Vagina (tissue), 2 donors: ENCODE results near the gene KCNH8. TPM values are rescaled to one million over a fixed set of nuclear protein-coding genes. Genes with fewer than 3 reads are reported as not detected.

ENCODE experiments used
- DNase-seq, 2 donors: peaks; one replicate each; pipeline ENCODE4 v3.0.0-alpha.2; 2017; ENCODE audit errors: extremely low spot score in 2 of 2
- H3K27ac ChIP-seq: fragments of 200-600 bp; sonication (generic); one replicate; pipeline ENCODE4 v1.5.1; 2019
- H3K27me3 ChIP-seq: fragments of 200-600 bp; sonication (generic); one replicate; pipeline ENCODE4 v1.5.1; 2019
- H3K36me3 ChIP-seq, 2 donors: fragments of 200-600 bp; sonication (generic); one replicate each; pipeline ENCODE4 v1.5.1; 2017 to 2019
- H3K4me1 ChIP-seq: fragments of 200-600 bp; sonication (generic); one replicate; pipeline ENCODE4 v1.5.1; 2019
- H3K4me3 ChIP-seq, 2 donors: fragments of 200-600 bp; sonication (generic); 1 replicate in 1 of 2; 2 replicates in 1 of 2; pipeline ENCODE4 v1.5.1; 2016 to 2019
- H3K9me3 ChIP-seq: fragments of 200-600 bp; sonication (generic); one replicate; pipeline ENCODE4 v1.5.1; 2019
- POLR2A ChIP-seq, 2 donors: fragments of 450-650 bp; IDR thresholded peaks; one replicate each; pipeline ENCODE4 v1.6.1; 2017; ENCODE audit warnings: antibody characterized with exemption in 2 of 2, mild to moderate bottlenecking in 2 of 2, moderate library complexity in 2 of 2
- POLR2AphosphoS5 ChIP-seq, 2 donors: sonication (generic); formaldehyde crosslinking; IDR thresholded peaks; one replicate each; pipeline ENCODE4 v1.9.0; 2017; ENCODE audit warnings: antibody characterized with exemption in 2 of 2, mild to moderate bottlenecking in 2 of 2, low read depth in 1 of 2; ENCODE audit not compliant: insufficient read depth in 1 of 2
- intact Hi-C: fragments of 100-400 bp; cut with DNase I; formaldehyde crosslinking; loops from one replicate; pipeline ENCODE4 v1.15.1; 2023
- total RNA-seq: library from RNA; depleted of rRNA; stranded (reverse); fragments of >200 nt; gene quantifications from one replicate; pipeline ENCODE4 v1.2.3, GENCODE V29; 2016
- TF ChIP-seq, protein P1 (sequence below), 3 experiments: fragments of 450-650 bp in 2 of 3; fragments of 200-600 bp in 1 of 3; sonication (generic) in 1 of 3; IDR thresholded peaks; one replicate each; pipeline ENCODE4 v1.5.1; 2017 to 2019; ENCODE audit warnings: antibody characterized with exemption in 3 of 3, mild to moderate bottlenecking in 2 of 3, moderate library complexity in 2 of 3

The KCNH8 gene
- total RNA-seq, 1 donor from 2014 or later, result 2.0 TPM

GRCh38 chr3:19446138-19446537 lies 297.8 kb downstream of the KCNH8 start:
- Histone ChIP-seq H3K4me3 (no peak overlapping the region), H3K27me3 (no peaks in the 10 kb centered on the region), H3K36me3 (no peaks in the 10 kb centered on the region), H3K27ac (no peak overlapping the region), H3K4me1 (no peaks in the 10 kb centered on the region), H3K9me3 (no peaks in the 10 kb centered on the region)
- DNase-seq, result no peak
- intact Hi-C loops, result no loop called here
- TF ChIP-seq POLR2A (IDR thresholded peaks at IDR 0.05) (no peak), POLR2AphosphoS5 (IDR thresholded peaks at IDR 0.05; ENCODE audit: insufficient read depth in 1 of 2, low read depth in 1 of 2) (no peak)
- TF ChIP-seq, protein P1, sequence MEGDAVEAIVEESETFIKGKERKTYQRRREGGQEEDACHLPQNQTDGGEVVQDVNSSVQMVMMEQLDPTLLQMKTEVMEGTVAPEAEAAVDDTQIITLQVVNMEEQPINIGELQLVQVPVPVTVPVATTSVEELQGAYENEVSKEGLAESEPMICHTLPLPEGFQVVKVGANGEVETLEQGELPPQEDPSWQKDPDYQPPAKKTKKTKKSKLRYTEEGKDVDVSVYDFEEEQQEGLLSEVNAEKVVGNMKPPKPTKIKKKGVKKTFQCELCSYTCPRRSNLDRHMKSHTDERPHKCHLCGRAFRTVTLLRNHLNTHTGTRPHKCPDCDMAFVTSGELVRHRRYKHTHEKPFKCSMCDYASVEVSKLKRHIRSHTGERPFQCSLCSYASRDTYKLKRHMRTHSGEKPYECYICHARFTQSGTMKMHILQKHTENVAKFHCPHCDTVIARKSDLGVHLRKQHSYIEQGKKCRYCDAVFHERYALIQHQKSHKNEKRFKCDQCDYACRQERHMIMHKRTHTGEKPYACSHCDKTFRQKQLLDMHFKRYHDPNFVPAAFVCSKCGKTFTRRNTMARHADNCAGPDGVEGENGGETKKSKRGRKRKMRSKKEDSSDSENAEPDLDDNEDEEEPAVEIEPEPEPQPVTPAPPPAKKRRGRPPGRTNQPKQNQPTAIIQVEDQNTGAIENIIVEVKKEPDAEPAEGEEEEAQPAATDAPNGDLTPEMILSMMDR (IDR thresholded peaks at IDR 0.05), result no peak

DNA sequence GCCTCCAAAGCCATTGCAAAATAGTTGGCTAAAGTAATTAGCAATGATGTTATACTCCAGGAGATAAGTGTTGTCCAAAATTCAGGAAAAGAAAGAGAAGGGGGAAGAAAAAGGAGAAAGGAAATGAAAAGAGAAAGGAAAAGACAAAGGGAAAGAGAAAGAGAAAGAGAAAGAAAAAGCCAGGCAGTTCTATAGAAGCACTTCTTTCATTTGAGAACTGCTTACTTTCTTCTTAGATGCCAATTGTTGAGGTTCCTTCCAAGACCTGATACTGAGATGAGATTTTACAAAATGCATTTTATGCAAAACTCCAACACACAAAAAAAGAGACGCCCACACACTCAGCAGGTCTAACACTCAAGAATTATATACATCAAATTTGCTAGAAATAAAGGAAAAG lies 298.4 kb downstream of the KCNH8 start:
- intact Hi-C loops, result no loop called here
- no peak for DNase-seq
- Histone ChIP-seq H3K27ac (no peak overlapping the region), H3K27me3 (no peaks in the 10 kb centered on the region), H3K9me3 (no peaks in the 10 kb centered on the region), H3K4me1 (no peaks in the 10 kb centered on the region), H3K36me3 (no peaks in the 10 kb centered on the region), H3K4me3 (no peak overlapping the region)
- TF ChIP-seq POLR2AphosphoS5 (IDR thresholded peaks at IDR 0.05; ENCODE audit: insufficient read depth in 1 of 2, low read depth in 1 of 2), result no peak
- no peak for TF ChIP-seq POLR2A (IDR thresholded peaks at IDR 0.05)
- TF ChIP-seq, protein P1 (IDR thresholded peaks at IDR 0.05), result no peak

- TF ChIP-seq POLR2A (IDR thresholded peaks at IDR 0.05) (no peak), POLR2AphosphoS5 (IDR thresholded peaks at IDR 0.05; ENCODE audit: insufficient read depth in 1 of 2, low read depth in 1 of 2) (no peak)
- TF ChIP-seq, protein P1 (IDR thresholded peaks at IDR 0.05), result no peak
- intact Hi-C loops, result no loop called here
- H3K27ac ChIP-seq, result no peak overlapping the region
- H3K9me3 ChIP-seq, result no peaks in the 10 kb centered on the region
- H3K4me1 ChIP-seq, result no peaks in the 10 kb centered on the region
- no peaks in the 10 kb centered on the region for H3K36me3 ChIP-seq
- H3K27me3 ChIP-seq, result no peaks in the 10 kb centered on the region
- DNase-seq, result no peak
- H3K4me3 ChIP-seq, result no peak overlapping the region
Observed at GRCh38 chr3:19455546-19455945, 307.2 kb downstream of the KCNH8 start.

GRCh38 chr3:19456738-19457137 lies 308.4 kb downstream of the KCNH8 start:
- H3K36me3 ChIP-seq, result no peaks in the 10 kb centered on the region
- intact Hi-C loops, result no loop called here

DNA sequence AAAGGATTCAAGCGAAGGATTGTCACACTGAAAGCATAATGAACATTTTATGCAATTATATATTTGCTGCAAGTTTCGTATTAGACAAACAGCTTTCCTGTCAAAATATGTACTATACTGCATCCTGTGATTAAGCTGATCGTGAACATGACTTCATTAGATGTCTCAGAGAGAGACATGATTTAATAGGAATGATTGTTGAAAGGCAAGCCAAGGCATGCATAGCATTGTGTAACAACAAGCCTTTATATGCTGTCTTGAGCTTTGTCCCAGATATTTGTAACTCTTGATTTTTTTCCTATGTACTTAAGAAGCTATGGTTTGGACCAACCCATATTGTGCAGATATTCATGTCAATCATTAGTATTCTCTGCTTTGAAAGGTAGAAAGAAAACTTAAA lies 309.1 kb downstream of the KCNH8 start:
- H3K27ac ChIP-seq, result no peak overlapping the region
- no peaks in the 10 kb centered on the region for H3K4me1 ChIP-seq
- H3K36me3 ChIP-seq, result no peaks in the 10 kb centered on the region
- H3K4me3 ChIP-seq, result no peak overlapping the region
- intact Hi-C loops, result no loop called here
- no peak for DNase-seq
- H3K27me3 ChIP-seq, result no peaks in the 10 kb centered on the region
- TF ChIP-seq, protein P1 (IDR thresholded peaks at IDR 0.05), result no peak
- no peak for TF ChIP-seq POLR2AphosphoS5 (IDR thresholded peaks at IDR 0.05; ENCODE audit: insufficient read depth in 1 of 2, low read depth in 1 of 2)
- no peak for TF ChIP-seq POLR2A (IDR thresholded peaks at IDR 0.05)
- no peaks in the 10 kb centered on the region for H3K9me3 ChIP-seq

More at GRCh38 chr3:19456738-19457137, 308.4 kb downstream of the KCNH8 start:
- TF ChIP-seq POLR2AphosphoS5 (IDR thresholded peaks at IDR 0.05; ENCODE audit: insufficient read depth in 1 of 2, low read depth in 1 of 2), result no peak
- TF ChIP-seq POLR2A (IDR thresholded peaks at IDR 0.05), result no peak
- TF ChIP-seq, protein P1 (IDR thresholded peaks at IDR 0.05), result no peak
- DNase-seq, result no peak
- Histone ChIP-seq H3K27ac (no peak overlapping the region), H3K4me3 (no peak overlapping the region), H3K27me3 (no peaks in the 10 kb centered on the region), H3K4me1 (no peaks in the 10 kb centered on the region), H3K9me3 (no peaks in the 10 kb centered on the region)
